Measurements from ENCODE around the gene SLC27A5. TPM values are rescaled to one million over a fixed set of nuclear protein-coding genes. Genes with fewer than 3 reads are reported as not detected.

SLC27A5 gene
- total and polyA plus RNA-seq, 2 of the 13 experiments (the other 11 are each of a cell fraction or from before 2014, with no cell fraction given) = 30.3 to 40.2 TPM

- TF ChIP-seq, protein P1, sequence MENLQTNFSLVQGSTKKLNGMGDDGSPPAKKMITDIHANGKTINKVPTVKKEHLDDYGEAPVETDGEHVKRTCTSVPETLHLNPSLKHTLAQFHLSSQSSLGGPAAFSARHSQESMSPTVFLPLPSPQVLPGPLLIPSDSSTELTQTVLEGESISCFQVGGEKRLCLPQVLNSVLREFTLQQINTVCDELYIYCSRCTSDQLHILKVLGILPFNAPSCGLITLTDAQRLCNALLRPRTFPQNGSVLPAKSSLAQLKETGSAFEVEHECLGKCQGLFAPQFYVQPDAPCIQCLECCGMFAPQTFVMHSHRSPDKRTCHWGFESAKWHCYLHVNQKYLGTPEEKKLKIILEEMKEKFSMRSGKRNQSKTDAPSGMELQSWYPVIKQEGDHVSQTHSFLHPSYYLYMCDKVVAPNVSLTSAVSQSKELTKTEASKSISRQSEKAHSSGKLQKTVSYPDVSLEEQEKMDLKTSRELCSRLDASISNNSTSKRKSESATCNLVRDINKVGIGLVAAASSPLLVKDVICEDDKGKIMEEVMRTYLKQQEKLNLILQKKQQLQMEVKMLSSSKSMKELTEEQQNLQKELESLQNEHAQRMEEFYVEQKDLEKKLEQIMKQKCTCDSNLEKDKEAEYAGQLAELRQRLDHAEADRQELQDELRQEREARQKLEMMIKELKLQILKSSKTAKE (CRISPR knock-in tag; IDR thresholded peaks at IDR 0.05; ENCODE audit: borderline replicate concordance) = no peak
- no peak for TF ChIP-seq ZNF7 (CRISPR knock-in tag; IDR thresholded peaks at IDR 0.05)
- TF ChIP-seq ELK4 (CRISPR knock-in tag; IDR thresholded peaks at IDR 0.05; ENCODE audit: borderline replicate concordance) = no peak
- TF ChIP-seq ZNF598 (CRISPR knock-in tag; IDR thresholded peaks at IDR 0.05; ENCODE audit: borderline replicate concordance) = 0 out of 2 replicates have a peak, but pooled peaks have one; percentile 61
- TF ChIP-seq ZSCAN20 (CRISPR knock-in tag; IDR thresholded peaks at IDR 0.05; ENCODE audit: borderline replicate concordance) = no peak
- TF ChIP-seq, protein P2, sequence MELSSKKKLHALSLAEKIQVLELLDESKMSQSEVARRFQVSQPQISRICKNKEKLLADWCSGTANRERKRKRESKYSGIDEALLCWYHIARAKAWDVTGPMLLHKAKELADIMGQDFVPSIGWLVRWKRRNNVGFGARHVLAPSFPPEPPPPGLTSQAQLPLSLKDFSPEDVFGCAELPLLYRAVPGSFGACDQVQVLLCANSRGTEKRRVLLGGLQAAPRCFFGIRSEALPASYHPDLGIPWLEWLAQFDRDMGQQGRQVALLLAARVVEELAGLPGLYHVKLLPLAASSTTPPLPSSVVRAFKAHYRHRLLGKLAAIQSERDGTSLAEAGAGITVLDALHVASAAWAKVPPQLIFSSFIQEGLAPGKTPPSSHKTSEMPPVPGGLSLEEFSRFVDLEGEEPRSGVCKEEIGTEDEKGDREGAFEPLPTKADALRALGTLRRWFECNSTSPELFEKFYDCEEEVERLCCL (CRISPR knock-in tag; IDR thresholded peaks at IDR 0.05; ENCODE audit: borderline replicate concordance) = no peak; the same call in 1 of the 2 replicates
- TF ChIP-seq, protein P3, sequence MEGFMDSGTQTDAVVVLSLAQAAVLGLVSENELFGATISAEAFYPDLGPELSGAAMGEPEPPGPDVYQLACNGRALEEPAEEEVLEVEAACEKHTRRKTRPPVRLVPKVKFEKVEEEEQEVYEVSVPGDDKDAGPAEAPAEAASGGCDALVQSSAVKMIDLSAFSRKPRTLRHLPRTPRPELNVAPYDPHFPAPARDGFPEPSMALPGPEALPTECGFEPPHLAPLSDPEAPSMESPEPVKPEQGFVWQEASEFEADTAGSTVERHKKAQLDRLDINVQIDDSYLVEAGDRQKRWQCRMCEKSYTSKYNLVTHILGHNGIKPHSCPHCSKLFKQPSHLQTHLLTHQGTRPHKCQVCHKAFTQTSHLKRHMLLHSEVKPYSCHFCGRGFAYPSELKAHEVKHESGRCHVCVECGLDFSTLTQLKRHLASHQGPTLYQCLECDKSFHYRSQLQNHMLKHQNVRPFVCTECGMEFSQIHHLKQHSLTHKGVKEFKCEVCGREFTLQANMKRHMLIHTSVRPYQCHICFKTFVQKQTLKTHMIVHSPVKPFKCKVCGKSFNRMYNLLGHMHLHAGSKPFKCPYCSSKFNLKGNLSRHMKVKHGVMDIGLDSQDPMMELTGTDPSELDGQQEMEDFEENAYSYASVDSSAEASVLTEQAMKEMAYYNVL (CRISPR knock-in tag; IDR thresholded peaks at IDR 0.05; ENCODE audit: borderline replicate concordance) = peak; percentile 64
- peak; percentile 76 for TF ChIP-seq TAF1 (CRISPR knock-in tag; IDR thresholded peaks at IDR 0.05)
- TF ChIP-seq FOXJ3 (CRISPR knock-in tag; IDR thresholded peaks at IDR 0.05; ENCODE audit: borderline replicate concordance) = no peak
- TF ChIP-seq ZNF264 (CRISPR knock-in tag; IDR thresholded peaks at IDR 0.05) = no peak
- no peak; the same call in 1 of the 2 replicates for TF ChIP-seq ARHGAP35 (CRISPR knock-in tag; IDR thresholded peaks at IDR 0.05; ENCODE audit: borderline replicate concordance)
- no peak for TF ChIP-seq SNRNP70 (IDR thresholded peaks at IDR 0.05; ENCODE audit: low read depth, low read length)
- no peak; the same call in 1 of the 2 replicates for TF ChIP-seq HOXA9 (CRISPR knock-in tag; IDR thresholded peaks at IDR 0.05; ENCODE audit: borderline replicate concordance)
- TF ChIP-seq AHR (CRISPR knock-in tag; IDR thresholded peaks at IDR 0.05) = 0 out of 2 replicates have a peak, but pooled peaks have one; percentile 75
- TF ChIP-seq CAMTA2 (CRISPR knock-in tag; IDR thresholded peaks at IDR 0.05; ENCODE audit: borderline replicate concordance) = 0 out of 2 replicates have a peak, but pooled peaks have one; percentile 27
- no peak for TF ChIP-seq ZNF3 (CRISPR knock-in tag; IDR thresholded peaks at IDR 0.05)
- TF ChIP-seq ZNF496 (CRISPR knock-in tag; IDR thresholded peaks at IDR 0.05; ENCODE audit: insufficient replicate concordance) = no peak
- TF ChIP-seq RFX5 (IDR thresholded peaks at IDR 0.05; ENCODE audit: low read depth, low read length) = no peak; the same call in 1 of the 2 replicates
- no peak for TF ChIP-seq SNAPC2 (CRISPR knock-in tag; IDR thresholded peaks at IDR 0.05)
- no peak; the same call in 1 of the 2 replicates for TF ChIP-seq FOXK1 (CRISPR knock-in tag; IDR thresholded peaks at IDR 0.05; ENCODE audit: borderline replicate concordance, low read depth)
Measured at GRCh38 chr19:58513694-58514563, 2.1 kb upstream of the SLC27A5 start (continued).

All from HepG2 (cell line).